Measurements from ENCODE around the gene EP400. TPM values are rescaled to one million over a fixed set of nuclear protein-coding genes. Genes with fewer than 3 reads are reported as not detected.

Gene EP400
- total and polyA plus RNA-seq, 2 of the 4 experiments (the other 2 are of a cell fraction): 4.3 to 11.4 TPM

DNA sequence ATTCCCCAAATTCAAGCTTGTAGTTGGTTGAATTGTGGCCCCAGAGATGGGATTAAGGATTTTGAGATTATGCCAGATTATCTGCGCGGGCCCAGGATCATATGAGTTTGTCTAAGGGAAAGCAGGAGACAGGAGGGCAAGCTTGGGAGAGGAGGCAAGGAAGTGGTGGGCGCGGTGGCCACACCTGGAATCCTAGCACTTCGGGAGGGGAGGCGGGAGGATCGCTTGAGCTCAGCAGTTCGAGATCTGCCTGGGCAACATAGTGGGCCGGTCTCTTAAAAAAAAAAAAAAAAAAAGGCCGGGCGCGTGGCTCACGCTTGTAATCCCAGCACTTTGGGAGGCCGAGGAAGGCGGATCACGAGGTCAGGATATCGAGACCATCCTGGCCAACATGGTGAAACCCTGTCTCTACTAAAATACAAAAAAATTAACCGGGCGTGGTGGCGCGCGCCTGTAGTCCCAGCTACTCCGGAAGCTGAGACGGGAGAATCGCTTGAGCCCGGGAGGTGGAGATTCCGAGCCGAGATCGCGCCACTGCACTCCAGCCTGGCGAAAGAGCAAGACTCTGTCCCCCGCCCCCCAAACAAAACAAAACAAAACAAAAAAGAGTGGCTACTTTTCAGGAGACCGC lies 21.5 kb upstream of the EP400 start:
- Histone ChIP-seq H4K8ac (ENCODE audit: low read depth in 2 of 2, low read length in 2 of 2) (peak overlapping the region; percentile 31 to 34; a peak in 1 of 4 replicates), H3K36me3 (ENCODE audit: control insufficient read depth, insufficient read depth, low read length) (peaks cover 12% of the 10 kb centered on the region), H3K9me1 (ENCODE audit: insufficient read depth, low read length) (peaks cover 15% of the 10 kb centered on the region), H2BK15ac (ENCODE audit: low read depth, low read length) (no peak overlapping the region), H3K27me3 (ENCODE audit: control insufficient read depth, insufficient read depth, low read length) (no peaks in the 10 kb centered on the region), H3K18ac (ENCODE audit: low read depth, low read length) (peak overlapping the region; percentile 43; the same call in 1 of the 2 replicates), H3K56ac (ENCODE audit: extremely low read depth, insufficient read depth, low read length) (no peak overlapping the region; the same call in 1 of the 2 replicates), H2AK9ac (replicated peaks; ENCODE audit: low read depth, low read length, poor library complexity) (peak overlapping the region; percentile 83), H4K20me1 (ENCODE audit: insufficient read depth, low read length) (peaks cover 9% of the 10 kb centered on the region; the same call in 1 of the 2 replicates), H3K23ac (ENCODE audit: low read depth, low read length) (no peak overlapping the region; the same call in 1 of the 2 replicates), H3K27ac (ENCODE audit: insufficient read depth, low read length) (peak overlapping the region; percentile 83), H3K4me3 (ENCODE audit: insufficient read depth, low read depth, low read length) (peak overlapping the region; percentile 97), H2BK120ac (ENCODE audit: low read depth, low read length) (no peak overlapping the region), H2BK20ac (ENCODE audit: low read depth, low read length) (no peak overlapping the region), H3K14ac (replicated peaks; ENCODE audit: low read depth, low read length) (no peak overlapping the region), H2AK5ac (ENCODE audit: low read depth, low read length) (0 out of 2 replicates have a peak overlapping the region, but pooled peaks have one; percentile 43), H3K4me2 (ENCODE audit: low read depth, low read length) (peak overlapping the region; percentile 82), H4K5ac (ENCODE audit: low read depth, low read length) (peak overlapping the region; percentile 17), H4K91ac (ENCODE audit: insufficient read depth, low read depth, low read length) (no peak overlapping the region), H3K4ac (ENCODE audit: low read depth, low read length) (peak overlapping the region; percentile 68), H3K4me1 (ENCODE audit: control insufficient read depth, insufficient read depth, low read length) (peaks cover 2% of the 10 kb centered on the region), H2BK5ac (ENCODE audit: low read depth, low read length, poor library complexity, severe bottlenecking) (peak overlapping the region; percentile 87), H2AFZ (replicated peaks; ENCODE audit: low read length, poor library complexity) (peak overlapping the region; percentile 97), H3K79me1 (ENCODE audit: low read depth in 1 of 2, low read length in 2 of 2) (peaks cover 12 to 28% of the 10 kb centered on the region in 2 experiments), H3K9me3 (ENCODE audit: control insufficient read depth, insufficient read depth, low read length) (no peaks in the 10 kb centered on the region), H3K9ac (ENCODE audit: low read depth, low read length) (peak overlapping the region; percentile 83)
- dilution Hi-C loops (cut with HindIII; ENCODE audit: low sequenced_read_pairs, unreplicated experiment): no loop called here
- intact Hi-C loops (cut with micrococcal nuclease): loop anchor here (2.0 kb wide), 1 partner anchor 31 kb away; no protein-coding TSS in a partner anchor
- ChIA-PET POLR2A (ENCODE audit: unreplicated experiment) (no interaction called here), CTCF (no interaction called here)
- no peak; the same call in 1 of the 2 replicates for ATAC-seq (ENCODE audit: low read depth)
- DNase-seq: peak; percentile 30
- in situ Hi-C loops (cut with MboI; ENCODE audit: low sequenced_read_pairs): no loop called here
- WGBS, 2 experiments (ENCODE audit: extremely low coverage in 2 of 2, insufficient read length in 1 of 2): 100% methylated on average over 2 of the region's 33 CpGs; no CpG with 5 or more reads in 1 of the 2 experiments
- no peak for TF ChIP-seq MXI1 (IDR thresholded peaks at IDR 0.05; ENCODE audit: borderline replicate concordance, low read depth, low read length)
- BruUV-seq (replicated peaks): no TSS peak
